Suprapubic skin (tissue), 4 donors: ENCODE measurements around the gene TEC. TPM values are rescaled to one million over a fixed set of nuclear protein-coding genes. Genes with fewer than 3 reads are reported as not detected.

Experiments used
- DNase-seq, 2 donors: peaks; one replicate each; pipeline ENCODE4 v3.0.0-alpha.2; 2019; ENCODE audit warnings: low spot score in 2 of 2
- H3K27ac ChIP-seq: fragments of 200-600 bp; sonication (generic); one replicate; pipeline ENCODE4 v1.5.1; 2019
- H3K27me3 ChIP-seq: fragments of 200-600 bp; sonication (generic); one replicate; pipeline ENCODE4 v1.5.1; 2019
- H3K36me3 ChIP-seq: fragments of 200-600 bp; sonication (generic); one replicate; pipeline ENCODE4 v1.5.1; 2019
- H3K4me1 ChIP-seq: fragments of 200-600 bp; sonication (generic); one replicate; pipeline ENCODE4 v1.5.1; 2019
- H3K4me3 ChIP-seq: fragments of 200-600 bp; sonication (generic); one replicate; pipeline ENCODE4 v1.5.1; 2019; ENCODE audit warnings: mild to moderate bottlenecking
- H3K9me3 ChIP-seq: fragments of 200-600 bp; sonication (generic); one replicate; pipeline ENCODE4 v1.5.1; 2019
- EP300 ChIP-seq: sonication (generic); formaldehyde crosslinking; IDR thresholded peaks from one replicate; pipeline ENCODE4 v1.6.1; 2017; ENCODE audit warnings: antibody characterized with exemption
- POLR2A ChIP-seq, 2 donors: fragments of 450-650 bp; IDR thresholded peaks; one replicate each; pipeline ENCODE4 v1.6.1; 2017; ENCODE audit warnings: antibody characterized with exemption in 2 of 2, mild to moderate bottlenecking in 2 of 2, moderate library complexity in 2 of 2
- POLR2AphosphoS5 ChIP-seq, 3 donors: sonication (generic); formaldehyde crosslinking; IDR thresholded peaks; one replicate each; pipeline ENCODE4 v1.6.1; 2017; ENCODE audit warnings: antibody characterized with exemption in 3 of 3
- WGBS: methylation state at CpG from one replicate; pipeline ENCODE4 v1.1.5; 2018; 5-methylcytosine and 5-hydroxymethylcytosine counted together
- total RNA-seq, 4 donors: library from RNA; depleted of rRNA; stranded (reverse); fragments of >200 nt; gene quantifications; one replicate each; pipeline ENCODE4 v1.1.0, GENCODE V29; 2016
- TF ChIP-seq, protein P1 (sequence below), 2 donors: fragments of 200-600 bp in 1 of 2; fragments of 450-650 bp in 1 of 2; sonication (generic) in 1 of 2; IDR thresholded peaks; one replicate each; pipeline ENCODE4 v1.5.1; 2016 to 2019; ENCODE audit warnings: antibody characterized with exemption in 2 of 2, mild to moderate bottlenecking in 1 of 2, moderate library complexity in 1 of 2

Gene TEC
- total RNA-seq, 4 donors from 2014 or later, result 4.1 to 18.8 (median 7.2) TPM

- no peaks in the 10 kb centered on the region for H3K4me1 ChIP-seq
- H3K27me3 ChIP-seq, result no peaks in the 10 kb centered on the region
- peaks cover 21% of the 10 kb centered on the region for H3K36me3 ChIP-seq
- WGBS, result 70% methylated on average over 3 of the region's 3 CpGs
- no peak for DNase-seq
- TF ChIP-seq, protein P1, sequence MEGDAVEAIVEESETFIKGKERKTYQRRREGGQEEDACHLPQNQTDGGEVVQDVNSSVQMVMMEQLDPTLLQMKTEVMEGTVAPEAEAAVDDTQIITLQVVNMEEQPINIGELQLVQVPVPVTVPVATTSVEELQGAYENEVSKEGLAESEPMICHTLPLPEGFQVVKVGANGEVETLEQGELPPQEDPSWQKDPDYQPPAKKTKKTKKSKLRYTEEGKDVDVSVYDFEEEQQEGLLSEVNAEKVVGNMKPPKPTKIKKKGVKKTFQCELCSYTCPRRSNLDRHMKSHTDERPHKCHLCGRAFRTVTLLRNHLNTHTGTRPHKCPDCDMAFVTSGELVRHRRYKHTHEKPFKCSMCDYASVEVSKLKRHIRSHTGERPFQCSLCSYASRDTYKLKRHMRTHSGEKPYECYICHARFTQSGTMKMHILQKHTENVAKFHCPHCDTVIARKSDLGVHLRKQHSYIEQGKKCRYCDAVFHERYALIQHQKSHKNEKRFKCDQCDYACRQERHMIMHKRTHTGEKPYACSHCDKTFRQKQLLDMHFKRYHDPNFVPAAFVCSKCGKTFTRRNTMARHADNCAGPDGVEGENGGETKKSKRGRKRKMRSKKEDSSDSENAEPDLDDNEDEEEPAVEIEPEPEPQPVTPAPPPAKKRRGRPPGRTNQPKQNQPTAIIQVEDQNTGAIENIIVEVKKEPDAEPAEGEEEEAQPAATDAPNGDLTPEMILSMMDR (IDR thresholded peaks at IDR 0.05), result no peak
- TF ChIP-seq POLR2AphosphoS5 (IDR thresholded peaks at IDR 0.05) (no peak), POLR2A (IDR thresholded peaks at IDR 0.05) (no peak), EP300 (no peak)
- H3K27ac ChIP-seq, result no peak overlapping the region
- no peaks in the 10 kb centered on the region for H3K9me3 ChIP-seq
- H3K4me3 ChIP-seq, result no peak overlapping the region
Observed at GRCh38 chr4:48138936-48139335, 130.7 kb downstream of the TEC start.

DNA sequence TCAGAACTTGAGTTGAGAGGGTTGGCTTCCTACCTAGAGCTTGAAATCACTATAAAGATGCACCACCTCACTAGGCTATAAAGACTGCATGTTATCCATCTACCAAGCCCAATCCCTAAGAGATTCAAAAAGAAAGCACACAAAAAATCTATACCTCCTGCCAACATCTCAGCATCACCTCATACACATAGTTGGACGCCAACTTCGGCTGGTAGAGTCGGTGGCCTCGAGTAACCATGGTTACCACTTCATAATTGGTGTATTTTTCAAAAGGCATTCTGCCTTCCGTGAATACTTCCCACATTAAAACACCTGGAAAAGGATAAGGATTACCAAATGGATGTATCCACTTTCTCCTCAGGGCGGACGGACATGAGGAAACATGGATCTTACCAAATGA, 131.1 kb downstream of the TEC start:
- Histone ChIP-seq H3K27ac (no peak overlapping the region), H3K9me3 (no peaks in the 10 kb centered on the region), H3K4me1 (no peaks in the 10 kb centered on the region), H3K27me3 (no peaks in the 10 kb centered on the region), H3K4me3 (no peak overlapping the region), H3K36me3 (peaks cover 19% of the 10 kb centered on the region)
- WGBS, result 88% methylated on average over 7 of the region's 7 CpGs
- DNase-seq, result no peak
- TF ChIP-seq POLR2A (IDR thresholded peaks at IDR 0.05) (no peak), EP300 (no peak), POLR2AphosphoS5 (IDR thresholded peaks at IDR 0.05) (no peak)
- TF ChIP-seq, protein P1 (IDR thresholded peaks at IDR 0.05), result no peak

- TF ChIP-seq POLR2AphosphoS5 (IDR thresholded peaks at IDR 0.05), result no peak
- no peak for TF ChIP-seq EP300
- TF ChIP-seq POLR2A (IDR thresholded peaks at IDR 0.05), result no peak
- TF ChIP-seq, protein P1 (IDR thresholded peaks at IDR 0.05), result no peak
- DNase-seq, result no peak
- H3K27me3 ChIP-seq, result no peaks in the 10 kb centered on the region
- H3K4me1 ChIP-seq, result no peaks in the 10 kb centered on the region
- peaks cover 19% of the 10 kb centered on the region for H3K36me3 ChIP-seq
- H3K9me3 ChIP-seq, result no peaks in the 10 kb centered on the region
- H3K27ac ChIP-seq, result no peak overlapping the region
- no peak overlapping the region for H3K4me3 ChIP-seq
Observed at GRCh38 chr4:48137846-48138245, 131.8 kb downstream of the TEC start.

GRCh38 chr4:48134081-48134480, 135.6 kb downstream of the TEC start, which contains the start of gene TXK:
Gene TXK, minus strand, starts transcription at chr4:48134250. Its CDS starts 80 bp downstream, at chr4:48134170.
- H3K36me3 ChIP-seq, result peaks cover 15% of the 10 kb centered on the region
- no peaks in the 10 kb centered on the region for H3K27me3 ChIP-seq
- no peak within 1 kb of the TSS for H3K4me3 ChIP-seq
- H3K4me1 ChIP-seq, result no peaks in the 10 kb centered on the region
- no peak within 1 kb of the TSS for H3K27ac ChIP-seq
- H3K9me3 ChIP-seq, result no peaks in the 10 kb centered on the region
- TF ChIP-seq POLR2AphosphoS5 (IDR thresholded peaks at IDR 0.05), result no peak
- WGBS, result 87% methylated on average over 5 of the region's 5 CpGs
- no peak for DNase-seq

GRCh38 chr4:48133669-48134068, 136.0 kb downstream of the TEC start:
- Histone ChIP-seq H3K27me3 (no peaks in the 10 kb centered on the region), H3K4me3 (no peak overlapping the region), H3K27ac (no peak overlapping the region), H3K4me1 (no peaks in the 10 kb centered on the region), H3K9me3 (no peaks in the 10 kb centered on the region), H3K36me3 (peaks cover 15% of the 10 kb centered on the region)
- DNase-seq, result no peak
- no peak for TF ChIP-seq POLR2AphosphoS5 (IDR thresholded peaks at IDR 0.05)
- TF ChIP-seq, protein P1 (IDR thresholded peaks at IDR 0.05), result no peak
- TF ChIP-seq POLR2A (IDR thresholded peaks at IDR 0.05), result no peak
- TF ChIP-seq EP300, result no peak

- no peaks in the 10 kb centered on the region for H3K9me3 ChIP-seq
- TF ChIP-seq POLR2A (IDR thresholded peaks at IDR 0.05) (no peak), POLR2AphosphoS5 (IDR thresholded peaks at IDR 0.05) (no peak), EP300 (no peak)
- TF ChIP-seq, protein P1 (IDR thresholded peaks at IDR 0.05), result no peak
- 57% methylated on average over 4 of the region's 4 CpGs for WGBS
- no peaks in the 10 kb centered on the region for H3K27me3 ChIP-seq
- no peak for DNase-seq
- H3K27ac ChIP-seq, result no peak overlapping the region
- peaks cover 11% of the 10 kb centered on the region for H3K4me1 ChIP-seq
- no peak overlapping the region for H3K4me3 ChIP-seq
- peaks cover 15% of the 10 kb centered on the region for H3K36me3 ChIP-seq
Observed at GRCh38 chr4:48131736-48132135, 137.9 kb downstream of the TEC start.
